CD4-positive, alpha-beta T cell treated with Interleukin-17A for 1 hour (primary cell): ENCODE data around the gene CAMK1G.
A peak's percentile ranks its signal among the peaks of the same experiment; 100 is the strongest.

ENCODE experiments used
- DNase-seq: peaks from one replicate; pipeline ENCODE4 v3.0.0-alpha.2; 2020

CAMK1G gene

GRCh38 chr1:209643285-209644020 is 59.9 kb downstream of the CAMK1G start:
- no peak for DNase-seq

GRCh38 chr1:209645574-209646452 is 62.3 kb downstream of the CAMK1G start:
- DNase-seq = no peak

- no peak for DNase-seq
Observed at GRCh38 chr1:209646558-209646957, 63.0 kb downstream of the CAMK1G start.

- no peak for DNase-seq
Observed at GRCh38 chr1:209647156-209647555, 63.6 kb downstream of the CAMK1G start.

- no peak for DNase-seq
Observed at GRCh38 chr1:209648346-209648745, 64.8 kb downstream of the CAMK1G start.

- DNase-seq = no peak
Observed at GRCh38 chr1:209648931-209649776, 65.6 kb downstream of the CAMK1G start.

- no peak for DNase-seq
Observed at GRCh38 chr1:209650454-209650853, 66.9 kb downstream of the CAMK1G start.

- peak; percentile 49 for DNase-seq
Observed at GRCh38 chr1:209651138-209651587, 67.6 kb downstream of the CAMK1G start.

- DNase-seq = no peak
Observed at GRCh38 chr1:209652121-209652735, 68.7 kb downstream of the CAMK1G start, which contains the start of gene LAMB3. Gene LAMB3 (minus strand): TSS chr1:209652425. CDS start chr1:209650944, 1,481 bp downstream.

GRCh38 chr1:209652873-209653401 is 69.4 kb downstream of the CAMK1G start:
- peak; percentile 25 for DNase-seq

- DNase-seq = no peak
Observed at GRCh38 chr1:209653915-209654351, 70.4 kb downstream of the CAMK1G start.

GRCh38 chr1:209655411-209656231 is 72.1 kb downstream of the CAMK1G start:
- no peak for DNase-seq

GRCh38 chr1:209657140-209657879 is 73.8 kb downstream of the CAMK1G start:
- DNase-seq = peak; percentile 41

- no peak for DNase-seq
Observed at GRCh38 chr1:209657918-209658317, 74.4 kb downstream of the CAMK1G start.

- DNase-seq = peak; percentile 28
Observed at GRCh38 chr1:209659909-209660308, 76.4 kb downstream of the CAMK1G start.

- DNase-seq = no peak
Observed at GRCh38 chr1:209661071-209661470, 77.6 kb downstream of the CAMK1G start.

GRCh38 chr1:209662879-209663327 is 79.4 kb downstream of the CAMK1G start:
- no peak for DNase-seq
